Measurements from ENCODE around the gene HSPA1A. TPM values are rescaled to one million over a fixed set of nuclear protein-coding genes. Genes with fewer than 3 reads are reported as not detected.

Gene HSPA1A
- total and polyA plus RNA-seq, 9 of the 15 experiments (the other 6 are each of a cell fraction or from before 2014, with no cell fraction given), result 2.2 to 273 (median 107) TPM

DNA sequence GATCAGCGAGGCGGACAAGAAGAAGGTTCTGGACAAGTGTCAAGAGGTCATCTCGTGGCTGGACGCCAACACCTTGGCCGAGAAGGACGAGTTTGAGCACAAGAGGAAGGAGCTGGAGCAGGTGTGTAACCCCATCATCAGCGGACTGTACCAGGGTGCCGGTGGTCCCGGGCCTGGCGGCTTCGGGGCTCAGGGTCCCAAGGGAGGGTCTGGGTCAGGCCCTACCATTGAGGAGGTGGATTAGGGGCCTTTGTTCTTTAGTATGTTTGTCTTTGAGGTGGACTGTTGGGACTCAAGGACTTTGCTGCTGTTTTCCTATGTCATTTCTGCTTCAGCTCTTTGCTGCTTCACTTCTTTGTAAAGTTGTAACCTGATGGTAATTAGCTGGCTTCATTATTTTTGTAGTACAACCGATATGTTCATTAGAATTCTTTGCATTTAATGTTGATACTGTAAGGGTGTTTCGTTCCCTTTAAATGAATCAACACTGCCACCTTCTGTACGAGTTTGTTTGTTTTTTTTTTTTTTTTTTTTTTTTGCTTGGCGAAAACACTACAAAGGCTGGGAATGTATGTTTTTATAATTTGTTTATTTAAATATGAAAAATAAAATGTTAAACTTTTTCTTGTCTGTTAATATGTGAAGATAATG lies 14.4 kb downstream of the HSPA1A start (continued):
- TF ChIP-seq, protein P1, sequence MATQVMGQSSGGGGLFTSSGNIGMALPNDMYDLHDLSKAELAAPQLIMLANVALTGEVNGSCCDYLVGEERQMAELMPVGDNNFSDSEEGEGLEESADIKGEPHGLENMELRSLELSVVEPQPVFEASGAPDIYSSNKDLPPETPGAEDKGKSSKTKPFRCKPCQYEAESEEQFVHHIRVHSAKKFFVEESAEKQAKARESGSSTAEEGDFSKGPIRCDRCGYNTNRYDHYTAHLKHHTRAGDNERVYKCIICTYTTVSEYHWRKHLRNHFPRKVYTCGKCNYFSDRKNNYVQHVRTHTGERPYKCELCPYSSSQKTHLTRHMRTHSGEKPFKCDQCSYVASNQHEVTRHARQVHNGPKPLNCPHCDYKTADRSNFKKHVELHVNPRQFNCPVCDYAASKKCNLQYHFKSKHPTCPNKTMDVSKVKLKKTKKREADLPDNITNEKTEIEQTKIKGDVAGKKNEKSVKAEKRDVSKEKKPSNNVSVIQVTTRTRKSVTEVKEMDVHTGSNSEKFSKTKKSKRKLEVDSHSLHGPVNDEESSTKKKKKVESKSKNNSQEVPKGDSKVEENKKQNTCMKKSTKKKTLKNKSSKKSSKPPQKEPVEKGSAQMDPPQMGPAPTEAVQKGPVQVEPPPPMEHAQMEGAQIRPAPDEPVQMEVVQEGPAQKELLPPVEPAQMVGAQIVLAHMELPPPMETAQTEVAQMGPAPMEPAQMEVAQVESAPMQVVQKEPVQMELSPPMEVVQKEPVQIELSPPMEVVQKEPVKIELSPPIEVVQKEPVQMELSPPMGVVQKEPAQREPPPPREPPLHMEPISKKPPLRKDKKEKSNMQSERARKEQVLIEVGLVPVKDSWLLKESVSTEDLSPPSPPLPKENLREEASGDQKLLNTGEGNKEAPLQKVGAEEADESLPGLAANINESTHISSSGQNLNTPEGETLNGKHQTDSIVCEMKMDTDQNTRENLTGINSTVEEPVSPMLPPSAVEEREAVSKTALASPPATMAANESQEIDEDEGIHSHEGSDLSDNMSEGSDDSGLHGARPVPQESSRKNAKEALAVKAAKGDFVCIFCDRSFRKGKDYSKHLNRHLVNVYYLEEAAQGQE (IDR thresholded peaks at IDR 0.05; ENCODE audit: borderline replicate concordance), result peak; percentile 74; the same call in 1 of the 2 replicates
- TF ChIP-seq, protein P1 (CRISPR knock-in tag; IDR thresholded peaks at IDR 0.05; ENCODE audit: low read depth), result 0 out of 2 replicates have a peak, but pooled peaks have one; percentile 60
- TF ChIP-seq BRD9 (IDR thresholded peaks at IDR 0.05; ENCODE audit: low read depth, partially characterized antibody) (peak; percentile 99), LARP7 (IDR thresholded peaks at IDR 0.05) (no peak), SMC3 (conservative IDR thresholded peaks at IDR 0.05; ENCODE audit: insufficient read depth, low read depth, low read length) (peak; percentile 39; the same call in 1 of the 2 replicates), SMAD3 (CRISPR knock-in tag; conservative IDR thresholded peaks at IDR 0.05) (0 out of 2 replicates have a peak, but pooled peaks have one; percentile 38), ZFP30 (CRISPR knock-in tag; IDR thresholded peaks at IDR 0.05; ENCODE audit: borderline replicate concordance) (peak; percentile 24; the same call in 1 of the 2 replicates), ATF4 (CRISPR knock-in tag; IDR thresholded peaks at IDR 0.05) (0 out of 2 replicates have a peak, but pooled peaks have one; percentile 37), ERF (CRISPR knock-in tag; IDR thresholded peaks at IDR 0.05) (peak; percentile 70; the same call in 1 of the 2 replicates), FOXJ2 (tag; IDR thresholded peaks at IDR 0.05) (peak; percentile 79; the same call in 1 of the 2 replicates), BHLHE40 (IDR thresholded peaks at IDR 0.05; ENCODE audit: low read length) (no peak), KLF16 (IDR thresholded peaks at IDR 0.05) (peak; percentile 15; the same call in 1 of the 2 replicates), PHF21A (IDR thresholded peaks at IDR 0.05; ENCODE audit: borderline replicate concordance, low read depth) (no peak), HMG20A (CRISPR knock-in tag; conservative IDR thresholded peaks at IDR 0.05) (0 out of 2 replicates have a peak, but pooled peaks have one; percentile 54), SIN3B (IDR thresholded peaks at IDR 0.05; ENCODE audit: low read depth) (no peak), PML (IDR thresholded peaks at IDR 0.05; ENCODE audit: low read length) (peak; percentile 26; the same call in 1 of the 2 replicates)
- TF ChIP-seq, protein P2, sequence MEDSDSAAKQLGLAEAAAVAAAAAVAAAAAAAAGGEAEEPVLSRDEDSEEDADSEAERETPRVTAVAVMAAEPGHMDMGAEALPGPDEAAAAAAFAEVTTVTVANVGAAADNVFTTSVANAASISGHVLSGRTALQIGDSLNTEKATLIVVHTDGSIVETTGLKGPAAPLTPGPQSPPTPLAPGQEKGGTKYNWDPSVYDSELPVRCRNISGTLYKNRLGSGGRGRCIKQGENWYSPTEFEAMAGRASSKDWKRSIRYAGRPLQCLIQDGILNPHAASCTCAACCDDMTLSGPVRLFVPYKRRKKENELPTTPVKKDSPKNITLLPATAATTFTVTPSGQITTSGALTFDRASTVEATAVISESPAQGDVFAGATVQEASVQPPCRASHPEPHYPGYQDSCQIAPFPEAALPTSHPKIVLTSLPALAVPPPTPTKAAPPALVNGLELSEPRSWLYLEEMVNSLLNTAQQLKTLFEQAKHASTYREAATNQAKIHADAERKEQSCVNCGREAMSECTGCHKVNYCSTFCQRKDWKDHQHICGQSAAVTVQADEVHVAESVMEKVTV (CRISPR knock-in tag; IDR thresholded peaks at IDR 0.05), result peak; percentile 44
